WERI-Rb-1 (cell line): ENCODE results near the gene C12orf60.

ENCODE experiments used
- DNase-seq: peaks from one replicate; pipeline ENCODE4 v3.0.0-alpha.2; 2020
- H3K27ac ChIP-seq: fragments of 250-450 bp; sonication (Bioruptor Pico); 2 replicates; pipeline ENCODE4 v1.5.1; 2020; ENCODE audit warnings: mild to moderate bottlenecking, moderate library complexity
- H3K27me3 ChIP-seq: fragments of 250-450 bp; sonication (Bioruptor Pico); 2 replicates; pipeline ENCODE4 v1.5.1; 2021; ENCODE audit warnings: mild to moderate bottlenecking, low read depth, moderate library complexity; ENCODE audit not compliant: insufficient read depth, severe bottlenecking
- H3K36me3 ChIP-seq: fragments of 250-450 bp; sonication (Bioruptor Pico); 2 replicates; pipeline ENCODE4 v1.5.1; 2020; ENCODE audit warnings: mild to moderate bottlenecking, moderate library complexity
- H3K4me3 ChIP-seq: 2 replicates; pipeline ENCODE4 v1.5.1; 2011; ENCODE audit warnings: low read depth, mild to moderate bottlenecking, control low read depth, low read length
- H3K9me3 ChIP-seq: fragments of 250-450 bp; sonication (Bioruptor Pico); 2 replicates; pipeline ENCODE4 v1.5.1; 2021; ENCODE audit warnings: mild to moderate bottlenecking, moderate library complexity; ENCODE audit not compliant: severe bottlenecking
- CTCF ChIP-seq: IDR thresholded peaks from 2 replicates; pipeline ENCODE4 v1.5.1; 2011; ENCODE audit warnings: low read depth, mild to moderate bottlenecking, control low read depth, inconsistent platforms, low read length

Gene C12orf60

GRCh38 chr12:14842315-14842714 is 38.8 kb downstream of the C12orf60 start:
- no peak for DNase-seq
- Histone ChIP-seq H3K4me3 (no peak overlapping the region), H3K27me3 (no peaks in the 10 kb centered on the region), H3K36me3 (no peaks in the 10 kb centered on the region), H3K9me3 (no peaks in the 10 kb centered on the region), H3K27ac (no peak overlapping the region)
- no peak for TF ChIP-seq CTCF

GRCh38 chr12:14843425-14843887 is 40.0 kb downstream of the C12orf60 start, which contains the start of gene ART4:
Gene ART4 (minus strand): TSS chr12:14843526. CDS start chr12:14843113, 413 bp downstream.
- no peak for DNase-seq
- no peaks in the 10 kb centered on the region for H3K36me3 ChIP-seq
- no peaks in the 10 kb centered on the region for H3K9me3 ChIP-seq
- H3K4me3 ChIP-seq, result no peak within 1 kb of the TSS
- H3K27ac ChIP-seq, result no peak within 1 kb of the TSS
- no peaks in the 10 kb centered on the region for H3K27me3 ChIP-seq
- TF ChIP-seq CTCF, result no peak

GRCh38 chr12:14844401-14844800 is 40.9 kb downstream of the C12orf60 start:
- no peak for DNase-seq
- H3K27me3 ChIP-seq, result no peaks in the 10 kb centered on the region
- no peak overlapping the region for H3K4me3 ChIP-seq
- H3K36me3 ChIP-seq, result no peaks in the 10 kb centered on the region
- no peak overlapping the region for H3K27ac ChIP-seq
- H3K9me3 ChIP-seq, result no peaks in the 10 kb centered on the region
- TF ChIP-seq CTCF, result no peak

- no peaks in the 10 kb centered on the region for H3K9me3 ChIP-seq
- no peaks in the 10 kb centered on the region for H3K27me3 ChIP-seq
- TF ChIP-seq CTCF, result peak; percentile 32; the same call in 1 of the 2 replicates
- DNase-seq, result peak; percentile 48
- H3K27ac ChIP-seq, result no peak overlapping the region
- H3K36me3 ChIP-seq, result no peaks in the 10 kb centered on the region
- no peak overlapping the region for H3K4me3 ChIP-seq
These were observed 41.9 kb downstream of the C12orf60 start for GRCh38 chr12:14845350-14845750.

- Histone ChIP-seq H3K36me3 (no peaks in the 10 kb centered on the region), H3K4me3 (no peak overlapping the region), H3K27me3 (no peaks in the 10 kb centered on the region), H3K27ac (no peak overlapping the region), H3K9me3 (no peaks in the 10 kb centered on the region)
- TF ChIP-seq CTCF, result no peak
- DNase-seq, result no peak
These were observed 42.6 kb downstream of the C12orf60 start for GRCh38 chr12:14846042-14846587.
